ENCODE measurements around the gene RIMBP2.

RIMBP2 gene

DNA sequence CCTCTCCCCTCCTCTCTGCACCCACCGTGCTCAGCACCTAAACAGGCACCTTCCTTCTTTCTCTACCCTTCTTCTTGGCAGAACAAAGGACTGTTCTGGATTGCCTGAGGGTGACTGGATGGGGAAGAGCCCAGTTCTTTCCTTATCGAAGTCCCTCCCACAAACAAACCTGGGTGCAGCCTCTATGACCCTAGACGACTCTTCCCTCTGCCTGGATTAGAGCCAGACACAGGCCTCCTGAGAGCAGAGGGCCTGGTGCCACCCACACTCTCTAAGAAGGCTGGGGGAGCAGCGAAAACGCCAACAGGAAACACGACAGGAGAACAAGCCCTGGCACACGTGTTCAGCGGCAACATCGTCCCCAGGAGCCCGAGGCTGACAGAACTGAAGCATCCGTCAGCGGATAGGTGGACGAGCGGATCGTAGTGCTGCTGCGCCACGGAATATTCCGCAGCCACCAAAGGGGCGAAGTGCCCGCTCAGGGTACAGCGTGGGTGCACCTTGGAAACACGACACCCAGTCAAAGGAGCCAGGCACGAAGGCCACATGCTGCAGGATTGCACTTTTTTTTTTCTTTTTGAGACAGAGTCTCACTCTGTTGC, 38.0 kb downstream of the RIMBP2 start:
- no peak for TF ChIP-seq POLR2AphosphoS5 (IDR thresholded peaks at IDR 0.05; ENCODE audit: low read depth, low read length)
- no peak for TF ChIP-seq SIN3A (IDR thresholded peaks at IDR 0.05; ENCODE audit: borderline replicate concordance, insufficient read depth, low read length)
- TF ChIP-seq FOXP2 (optimal IDR thresholded peaks at IDR 0.05; ENCODE audit: borderline replicate concordance, extremely low read depth, extremely low read length, insufficient read depth), result no peak
- no peak for TF ChIP-seq TAF1 (IDR thresholded peaks at IDR 0.05; ENCODE audit: borderline replicate concordance, insufficient read depth, low read length)
- TF ChIP-seq, protein P1, sequence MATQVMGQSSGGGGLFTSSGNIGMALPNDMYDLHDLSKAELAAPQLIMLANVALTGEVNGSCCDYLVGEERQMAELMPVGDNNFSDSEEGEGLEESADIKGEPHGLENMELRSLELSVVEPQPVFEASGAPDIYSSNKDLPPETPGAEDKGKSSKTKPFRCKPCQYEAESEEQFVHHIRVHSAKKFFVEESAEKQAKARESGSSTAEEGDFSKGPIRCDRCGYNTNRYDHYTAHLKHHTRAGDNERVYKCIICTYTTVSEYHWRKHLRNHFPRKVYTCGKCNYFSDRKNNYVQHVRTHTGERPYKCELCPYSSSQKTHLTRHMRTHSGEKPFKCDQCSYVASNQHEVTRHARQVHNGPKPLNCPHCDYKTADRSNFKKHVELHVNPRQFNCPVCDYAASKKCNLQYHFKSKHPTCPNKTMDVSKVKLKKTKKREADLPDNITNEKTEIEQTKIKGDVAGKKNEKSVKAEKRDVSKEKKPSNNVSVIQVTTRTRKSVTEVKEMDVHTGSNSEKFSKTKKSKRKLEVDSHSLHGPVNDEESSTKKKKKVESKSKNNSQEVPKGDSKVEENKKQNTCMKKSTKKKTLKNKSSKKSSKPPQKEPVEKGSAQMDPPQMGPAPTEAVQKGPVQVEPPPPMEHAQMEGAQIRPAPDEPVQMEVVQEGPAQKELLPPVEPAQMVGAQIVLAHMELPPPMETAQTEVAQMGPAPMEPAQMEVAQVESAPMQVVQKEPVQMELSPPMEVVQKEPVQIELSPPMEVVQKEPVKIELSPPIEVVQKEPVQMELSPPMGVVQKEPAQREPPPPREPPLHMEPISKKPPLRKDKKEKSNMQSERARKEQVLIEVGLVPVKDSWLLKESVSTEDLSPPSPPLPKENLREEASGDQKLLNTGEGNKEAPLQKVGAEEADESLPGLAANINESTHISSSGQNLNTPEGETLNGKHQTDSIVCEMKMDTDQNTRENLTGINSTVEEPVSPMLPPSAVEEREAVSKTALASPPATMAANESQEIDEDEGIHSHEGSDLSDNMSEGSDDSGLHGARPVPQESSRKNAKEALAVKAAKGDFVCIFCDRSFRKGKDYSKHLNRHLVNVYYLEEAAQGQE (IDR thresholded peaks at IDR 0.05; ENCODE audit: insufficient read depth in 1 of 2, low read depth in 2 of 2, low read length in 2 of 2), result no peak

DNA sequence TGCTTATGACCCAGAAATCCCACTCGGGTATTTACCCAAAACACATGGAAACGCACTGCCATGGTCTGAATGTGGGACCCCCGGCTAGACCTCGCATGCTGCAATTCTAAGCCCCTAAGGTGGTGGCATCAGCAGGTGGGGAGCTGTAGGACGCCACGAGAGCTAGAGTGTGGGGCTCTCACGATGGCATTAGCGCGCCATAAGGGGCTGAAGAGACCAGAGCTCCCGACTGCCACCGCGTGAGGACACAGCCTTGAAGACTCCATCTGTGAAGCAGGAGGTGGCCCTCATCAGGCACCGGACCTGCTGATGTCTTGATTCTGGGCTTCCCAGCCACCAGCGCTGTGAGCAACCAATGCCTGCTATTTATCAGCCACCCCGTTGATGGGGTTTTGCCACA, 40.3 kb downstream of the RIMBP2 start:
- no peak for TF ChIP-seq SIN3A (IDR thresholded peaks at IDR 0.05; ENCODE audit: borderline replicate concordance, insufficient read depth, low read length)
- no peak for TF ChIP-seq TAF1 (IDR thresholded peaks at IDR 0.05; ENCODE audit: borderline replicate concordance, insufficient read depth, low read length)
- TF ChIP-seq FOXP2 (optimal IDR thresholded peaks at IDR 0.05; ENCODE audit: borderline replicate concordance, extremely low read depth, extremely low read length, insufficient read depth), result no peak
- TF ChIP-seq, protein P1 (IDR thresholded peaks at IDR 0.05; ENCODE audit: insufficient read depth in 1 of 2, low read depth in 2 of 2, low read length in 2 of 2), result no peak
- no peak for TF ChIP-seq POLR2AphosphoS5 (IDR thresholded peaks at IDR 0.05; ENCODE audit: low read depth, low read length)

DNA sequence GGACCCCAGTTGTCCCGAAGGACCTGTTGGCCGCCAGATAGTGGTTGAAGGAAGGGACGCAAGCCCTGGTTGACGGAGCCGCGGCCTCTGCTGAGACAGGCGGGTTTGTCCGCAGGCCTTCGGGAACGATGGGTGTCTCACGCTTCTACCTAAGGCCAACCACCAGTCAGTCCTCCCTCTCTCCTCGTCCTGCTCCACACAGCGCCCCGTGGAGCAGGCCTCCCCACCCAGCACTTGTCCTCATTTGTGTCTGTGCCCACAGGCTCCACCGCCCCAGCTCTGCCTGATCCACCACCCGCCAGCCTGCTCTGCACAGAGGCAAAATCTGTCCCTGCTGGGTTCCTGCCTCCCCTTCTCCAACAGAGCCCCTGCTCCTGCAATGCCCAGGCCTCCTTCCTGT, 41.0 kb downstream of the RIMBP2 start:
- no peak for TF ChIP-seq SIN3A (IDR thresholded peaks at IDR 0.05; ENCODE audit: borderline replicate concordance, insufficient read depth, low read length)
- TF ChIP-seq, protein P1 (IDR thresholded peaks at IDR 0.05; ENCODE audit: insufficient read depth in 1 of 2, low read depth in 2 of 2, low read length in 2 of 2), result no peak
- no peak for TF ChIP-seq POLR2AphosphoS5 (IDR thresholded peaks at IDR 0.05; ENCODE audit: low read depth, low read length)
- no peak for TF ChIP-seq TAF1 (IDR thresholded peaks at IDR 0.05; ENCODE audit: borderline replicate concordance, insufficient read depth, low read length)
- no peak for TF ChIP-seq FOXP2 (optimal IDR thresholded peaks at IDR 0.05; ENCODE audit: borderline replicate concordance, extremely low read depth, extremely low read length, insufficient read depth)

DNA sequence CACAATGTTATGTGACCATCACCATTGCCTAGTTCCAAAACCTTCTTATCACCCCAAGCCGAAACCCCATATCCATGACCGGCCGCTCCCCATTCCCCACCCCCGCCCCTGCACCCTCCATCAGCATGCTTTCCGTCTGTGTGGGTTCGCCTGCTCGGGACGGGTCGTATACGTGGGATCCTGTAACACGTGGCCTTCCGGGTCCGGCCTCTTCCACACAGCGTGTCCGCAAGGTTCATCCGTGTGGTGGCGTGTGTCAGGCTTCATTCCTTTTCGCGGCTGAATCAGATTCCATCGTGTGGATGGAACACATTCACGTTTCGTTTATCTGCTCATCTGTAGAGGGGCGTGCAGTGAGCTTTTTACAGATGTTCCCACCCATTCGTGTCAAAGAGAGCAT, 41.4 kb downstream of the RIMBP2 start:
- TF ChIP-seq SIN3A (IDR thresholded peaks at IDR 0.05; ENCODE audit: borderline replicate concordance, insufficient read depth, low read length) (no peak), FOXP2 (optimal IDR thresholded peaks at IDR 0.05; ENCODE audit: borderline replicate concordance, extremely low read depth, extremely low read length, insufficient read depth) (no peak), TAF1 (IDR thresholded peaks at IDR 0.05; ENCODE audit: borderline replicate concordance, insufficient read depth, low read length) (no peak), POLR2AphosphoS5 (IDR thresholded peaks at IDR 0.05; ENCODE audit: low read depth, low read length) (no peak)
- TF ChIP-seq, protein P1 (IDR thresholded peaks at IDR 0.05; ENCODE audit: insufficient read depth in 1 of 2, low read depth in 2 of 2, low read length in 2 of 2), result no peak

All from PFSK-1 (cell line).